ENCODE data around the gene WNT4.

- no peak for TF ChIP-seq CTCF (IDR thresholded peaks at IDR 0.05)
- TF ChIP-seq POLR2A (IDR thresholded peaks at IDR 0.05) = no peak
Measured at GRCh38 chr1:22176258-22176657, 33.4 kb upstream of the WNT4 start.

Measured in gastroesophageal sphincter (tissue), 3 donors.